Bronchial epithelial cell (primary cell): Measurements from ENCODE around the gene MAMDC2. TPM values are rescaled to one million over a fixed set of nuclear protein-coding genes. Genes with fewer than 3 reads are reported as not detected.
A peak's percentile ranks its signal among the peaks of the same experiment; 100 is the strongest.

Source experiments
- DNase-seq: peaks from one replicate; pipeline ENCODE4 v3.0.0-alpha.2; 2010; ENCODE audit warnings: low read depth
- FAIRE-seq: peaks from 2 replicates; lab custom pipeline; 2011; peaks lifted over from hg19 to GRCh38; lab: Jason Lieb, UNC
- H3K27me3 ChIP-seq: 2 replicates; pipeline ENCODE4 v1.5.1; 2011; ENCODE audit warnings: low read length; ENCODE audit not compliant: control insufficient read depth, insufficient read depth
- H3K36me3 ChIP-seq: 2 replicates; pipeline ENCODE4 v1.5.1; 2011; ENCODE audit warnings: low read length; ENCODE audit not compliant: control insufficient read depth, insufficient read depth
- H3K4me3 ChIP-seq: 2 replicates; pipeline ENCODE4 v1.5.1; 2011; ENCODE audit warnings: mild to moderate bottlenecking, low read depth, low read length, control low read depth
- CTCF ChIP-seq: IDR thresholded peaks from 2 replicates; pipeline ENCODE4 v1.5.1; 2011; ENCODE audit warnings: mild to moderate bottlenecking, moderate library complexity, low read length, control low read depth, inconsistent platforms; ENCODE audit not compliant: insufficient read depth, severe bottlenecking
- total RNA-seq: library from RNA; depleted of rRNA; stranded (reverse); fragments of >200 nt; gene quantifications from 2 replicates; pipeline ENCODE4 v1.2.1, GENCODE V29; 2014

Gene MAMDC2
- total RNA-seq, 1 donor from 2014 or later, result 0.53 TPM

- H3K27me3 ChIP-seq, result no peaks in the 10 kb centered on the region
- TF ChIP-seq CTCF, result no peak
- H3K4me3 ChIP-seq, result no peak overlapping the region
- DNase-seq (peak; percentile 84), FAIRE-seq (peak; percentile 83)
- H3K36me3 ChIP-seq, result no peaks in the 10 kb centered on the region
Measured at GRCh38 chr9:70046274-70047070, 2.8 kb downstream of the MAMDC2 start.

GRCh38 chr9:70049236-70049635 is 5.6 kb downstream of the MAMDC2 start:
- no peaks in the 10 kb centered on the region for H3K27me3 ChIP-seq
- no peak for FAIRE-seq
- no peaks in the 10 kb centered on the region for H3K36me3 ChIP-seq
- DNase-seq, result peak; percentile 68
- H3K4me3 ChIP-seq, result no peak overlapping the region
- no peak for TF ChIP-seq CTCF

GRCh38 chr9:70049672-70050271 is 6.1 kb downstream of the MAMDC2 start:
- no peaks in the 10 kb centered on the region for H3K36me3 ChIP-seq
- FAIRE-seq, result peak; percentile 92
- no peak for TF ChIP-seq CTCF
- no peak overlapping the region for H3K4me3 ChIP-seq
- no peaks in the 10 kb centered on the region for H3K27me3 ChIP-seq
- DNase-seq, result no peak

GRCh38 chr9:70052768-70053167 is 9.1 kb downstream of the MAMDC2 start:
- FAIRE-seq, result no peak
- no peak for DNase-seq

GRCh38 chr9:70053864-70054263 is 10.2 kb downstream of the MAMDC2 start:
- no peak overlapping the region for H3K4me3 ChIP-seq

More at GRCh38 chr9:70052768-70053167, 9.1 kb downstream of the MAMDC2 start:
- TF ChIP-seq CTCF, result no peak
- H3K36me3 ChIP-seq, result no peaks in the 10 kb centered on the region
- H3K27me3 ChIP-seq, result no peaks in the 10 kb centered on the region
- no peak overlapping the region for H3K4me3 ChIP-seq

More at GRCh38 chr9:70053864-70054263, 10.2 kb downstream of the MAMDC2 start:
- Histone ChIP-seq H3K36me3 (no peaks in the 10 kb centered on the region), H3K27me3 (no peaks in the 10 kb centered on the region)
- TF ChIP-seq CTCF, result no peak
- FAIRE-seq (no peak), DNase-seq (peak; percentile 95)
